GM23248 (cell line): ENCODE data around the gene FURIN.

Experiments
- EZH2 ChIP-seq: fragments of 200-600 bp; sonication (generic); IDR thresholded peaks from 2 replicates; pipeline ENCODE4 v1.6.1; 2018; ENCODE audit warnings: antibody characterized with exemption, mild to moderate bottlenecking; ENCODE audit not compliant: insufficient read depth, poor library complexity, severe bottlenecking
- EZH2phosphoT487 ChIP-seq: fragments of 200-600 bp; sonication (generic); IDR thresholded peaks from 2 replicates; pipeline ENCODE4 v1.6.1; 2018; ENCODE audit warnings: antibody characterized with exemption, moderate library complexity, mild to moderate bottlenecking, low read depth; ENCODE audit not compliant: insufficient read depth

DNA sequence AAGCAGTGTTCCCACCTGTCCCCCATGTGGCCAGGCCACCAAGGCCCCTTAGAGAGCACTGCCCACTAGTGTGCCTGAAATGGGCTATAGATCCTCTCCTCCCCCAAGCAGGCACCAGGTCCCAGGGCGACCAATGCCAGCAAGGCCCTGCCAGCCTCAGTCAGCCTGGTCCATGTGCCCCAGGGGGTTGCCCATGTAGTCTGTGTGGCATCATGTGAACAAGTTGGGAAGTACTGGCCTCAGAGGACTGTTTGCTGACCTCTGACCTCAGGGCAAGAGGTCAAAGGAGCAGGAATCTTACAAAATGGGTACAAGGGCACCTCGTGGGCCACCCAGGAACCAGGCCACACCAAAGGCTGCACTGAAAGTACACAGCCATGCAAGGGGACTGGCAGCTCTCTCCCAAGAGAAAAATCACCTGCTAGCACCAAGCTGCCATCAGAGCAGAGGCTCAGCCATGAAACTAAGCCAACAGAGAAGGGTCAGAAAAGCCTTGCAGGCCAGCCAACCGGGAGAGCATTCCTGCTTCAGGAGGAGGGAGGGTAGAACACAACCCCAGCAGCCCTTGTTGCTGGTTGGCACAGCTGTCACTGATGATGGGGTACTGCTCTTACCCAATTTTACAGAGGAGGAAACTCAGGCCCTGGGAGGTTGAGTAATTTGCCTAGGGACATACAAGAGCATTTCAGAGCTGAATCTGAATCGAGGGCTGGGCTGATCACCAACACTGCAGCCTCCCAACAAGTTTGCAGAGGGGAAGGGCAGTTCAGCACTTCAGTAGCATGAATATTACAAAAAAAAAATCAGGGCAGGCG, 5.2 kb upstream of the FURIN start:
- TF ChIP-seq EZH2 (no peak), EZH2phosphoT487 (no peak)
